Cardiac atrium fibroblast (primary cell): ENCODE data around the gene COMT. TPM values are rescaled to one million over a fixed set of nuclear protein-coding genes. Genes with fewer than 3 reads are reported as not detected.

ENCODE experiments used
- total RNA-seq: library from RNA; depleted of rRNA; stranded (reverse); fragments of >200 nt; gene quantifications from 2 replicates; pipeline ENCODE4 v1.2.3, GENCODE V29; 2015

The COMT gene
- 349 and 404 TPM in 2 replicates for total RNA-seq

DNA sequence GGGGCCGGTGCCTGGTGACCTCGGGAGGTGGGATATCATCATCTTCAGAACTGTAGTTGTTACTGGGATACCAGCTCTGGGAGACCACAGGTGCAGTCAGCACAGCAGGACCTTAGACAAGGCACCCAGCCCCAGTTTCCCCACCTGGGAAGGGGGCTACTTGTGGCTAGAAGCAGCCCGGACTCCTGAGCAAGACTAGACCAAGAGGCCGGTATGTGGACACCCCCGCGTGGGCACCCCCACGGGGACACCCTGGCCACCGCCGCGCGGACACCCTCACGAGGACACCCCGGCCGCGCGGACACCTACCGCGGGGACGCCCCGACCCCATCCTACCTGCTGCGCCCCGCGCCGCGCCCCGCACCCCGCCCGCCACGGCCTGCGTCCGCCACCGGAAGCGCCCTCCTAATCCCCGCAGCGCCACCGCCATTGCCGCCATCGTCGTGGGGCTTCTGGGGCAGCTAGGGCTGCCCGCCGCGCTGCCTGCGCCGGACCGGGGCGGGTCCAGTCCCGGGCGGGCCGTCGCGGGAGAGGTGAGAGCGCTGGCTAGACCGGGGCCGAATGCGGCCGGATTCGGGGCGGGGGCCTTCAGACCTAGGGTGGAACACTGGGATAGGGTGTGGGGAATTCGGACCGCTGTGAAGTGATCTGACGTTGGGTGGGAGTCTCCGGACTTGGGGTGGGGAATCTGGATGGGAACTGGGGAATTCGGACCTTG is at the start of gene COMT, which contains the start of gene TXNRD2:
TSS of gene COMT (plus strand) at position 408 of the 718 bp plus-strand sequence. CDS start 20,755 bp downstream, outside the sequence.
TSS of gene TXNRD2 (minus strand) at position 454 of the 718 bp plus-strand sequence. CDS start at position 439, 15 bp downstream.

GRCh38 chr22:20016734-20017621 is 75.4 kb downstream of the COMT start, which contains the start of gene ARVCF:
ARVCF (minus strand) TSS chr22:20016823; CDS start chr22:19990794, 26,029 bp downstream.

Other genes starting within 250 kb of the COMT start
- 25.8 and 30.5 TPM in 2 replicates for gene SEPTIN5, start 227.3 kb upstream of the COMT start, total RNA-seq
- 10.9 TPM in 1 of 2 replicates, not detected in the other for gene GP1BB, start 218.2 kb upstream of the COMT start, total RNA-seq
- gene TBX1, start 181.0 kb upstream of the COMT start, total RNA-seq, result 0.18 TPM in 1 of 2 replicates, not detected in the other
- 8.1 and 12.3 TPM in 2 replicates for gene GNB1L, start 86.9 kb upstream of the COMT start, total RNA-seq
- 28.7 and 32.7 TPM in 2 replicates for gene RTL10, start 86.9 kb upstream of the COMT start, total RNA-seq
- gene TXNRD2, start within 50 bp of the COMT start, total RNA-seq, result 20.8 and 23.2 TPM in 2 replicates
- gene ARVCF, start 75.1 kb downstream of the COMT start, total RNA-seq, result 11.3 and 16.6 TPM in 2 replicates
- gene TANGO2, start 79.3 kb downstream of the COMT start, total RNA-seq, result 25.9 and 27.3 TPM in 2 replicates
- gene DGCR8, start 138.5 kb downstream of the COMT start, total RNA-seq, result 18.6 and 22.4 TPM in 2 replicates
- 156 and 256 TPM in 2 replicates for gene RANBP1, start 174.3 kb downstream of the COMT start, total RNA-seq
- gene TRMT2A, start 175.5 kb downstream of the COMT start, total RNA-seq, result 29.3 and 33.0 TPM in 2 replicates
- gene ZDHHC8, start 190.0 kb downstream of the COMT start, total RNA-seq, result 10.9 and 38.3 TPM in 2 replicates
- 0.49 and 10.1 TPM in 2 replicates for gene CCDC188, start 209.3 kb downstream of the COMT start, total RNA-seq